GM12878 (cell line): Measurements from ENCODE around the gene ACTA2. TPM values are rescaled to one million over a fixed set of nuclear protein-coding genes. Genes with fewer than 3 reads are reported as not detected.

Experiments
- ATAC-seq: fragments of 200-7000 bp; cut with Tn5 transposase; 3 replicates; pipeline ENCODE4 v1.9.1; 2020; ENCODE audit warnings: mild to moderate bottlenecking, moderate library complexity
- BruUV-seq: library from RNA; stranded (reverse); fragments of 400-500 nt; replicated peaks from 2 replicates; lab custom pipeline; 2021; lab: Mats Ljungman, UMichigan
- CTCF ChIA-PET: fragments of 300-600 bp; sonication (Branson Sonifier 250); formaldehyde crosslinking; extraction: SDS; loops from one replicate; lab custom pipeline; 2021; ENCODE audit warnings: inconsistent platforms; lab: Yijun Ruan, JAX
- POLR2A ChIA-PET: fragments of 350-600 bp; formaldehyde crosslinking; extraction: SDS; loops from one replicate; lab custom pipeline; 2021; ENCODE audit warnings: inconsistent platforms; lab: Charles Lee
- RAD21 ChIA-PET: fragments of 300-600 bp; sonication (Branson Sonifier 250); formaldehyde crosslinking; loops from one replicate; lab custom pipeline; 2023; ENCODE audit warnings: antibody characterized with exemption; ENCODE audit not compliant: unreplicated experiment; lab: Charles Lee
- SMC1A ChIA-PET: fragments of 300-600 bp; sonication (Branson Sonifier 250); formaldehyde crosslinking; loops from one replicate; lab custom pipeline; 2023; ENCODE audit not compliant: unreplicated experiment, uncharacterized antibody; lab: Charles Lee
- DNase-seq: peaks from one replicate; pipeline ENCODE4 v3.0.0-alpha.2; 2011; ENCODE audit warnings: low read depth, low spot score
- FAIRE-seq: peaks from 3 replicates; lab custom pipeline; 2011; peaks lifted over from hg19 to GRCh38; lab: Jason Lieb, UNC
- H2AFZ ChIP-seq: 2 replicates; pipeline ENCODE4 v1.6.0; 2011; ENCODE audit warnings: low read depth, low read length, control low read depth; ENCODE audit not compliant: control insufficient read depth
- H3K27ac ChIP-seq: 2 replicates; pipeline ENCODE4 v1.5.1; 2011; ENCODE audit warnings: control low read depth; ENCODE audit not compliant: control insufficient read depth, insufficient read depth
- H3K27me3 ChIP-seq, 2 experiments: replicated peaks in 1 of 2; 2 replicates each; pipeline versions ENCODE4 v1.6.0 to v1.6.1; 2011; ENCODE audit warnings: low read length in 1 of 2; ENCODE audit not compliant: control insufficient read depth in 2 of 2, insufficient read depth in 2 of 2
- H3K36me3 ChIP-seq, 2 experiments: 2 replicates each; pipeline ENCODE4 v1.5.1; 2011; ENCODE audit warnings: low read length in 1 of 2; ENCODE audit not compliant: control insufficient read depth in 2 of 2, insufficient read depth in 2 of 2
- H3K4me1 ChIP-seq: 2 replicates; pipeline ENCODE4 v1.6.1; 2011; ENCODE audit warnings: mild to moderate bottlenecking, low read length, moderate library complexity, mixed read lengths; ENCODE audit not compliant: control insufficient read depth, insufficient read depth
- H3K4me2 ChIP-seq: 2 replicates; pipeline ENCODE4 v1.6.0; 2011; ENCODE audit warnings: control low read depth; ENCODE audit not compliant: control insufficient read depth, insufficient read depth
- H3K4me3 ChIP-seq: fragments of 200-600 bp; sonication (generic); 2 replicates; pipeline ENCODE4 v1.5.1; 2016
- H3K79me2 ChIP-seq: 2 replicates; pipeline ENCODE4 v1.6.0; 2011; ENCODE audit warnings: low read length; ENCODE audit not compliant: control insufficient read depth, insufficient read depth
- H3K9ac ChIP-seq: 2 replicates; pipeline ENCODE4 v1.8.0; 2011; ENCODE audit warnings: low read length, control low read depth, mixed read lengths; ENCODE audit not compliant: control insufficient read depth, insufficient read depth
- H3K9me3 ChIP-seq: replicated peaks from 3 replicates; pipeline ENCODE4 v1.5.1; 2011; ENCODE audit warnings: mild to moderate bottlenecking, low read length; ENCODE audit not compliant: control insufficient read depth, insufficient read depth
- H4K20me1 ChIP-seq: 2 replicates; pipeline ENCODE4 v1.6.0; 2011; ENCODE audit not compliant: control insufficient read depth, insufficient read depth
- DPF2 ChIP-seq: fragments of 450-650 bp; IDR thresholded peaks from 2 replicates; pipeline ENCODE4 v1.6.1; 2017; ENCODE audit warnings: mild to moderate bottlenecking
- EGR1 ChIP-seq, 2 experiments: IDR thresholded peaks; 1 replicate in 1 of 2; 2 replicates in 1 of 2; pipeline ENCODE4 v1.6.1; 2011 to 2012; ENCODE audit warnings: low read depth in 2 of 2, low read length in 2 of 2, borderline replicate concordance in 1 of 2, mild to moderate bottlenecking in 1 of 2, moderate library complexity in 1 of 2
- HDGF ChIP-seq: fragments of 450-650 bp; IDR thresholded peaks from 2 replicates; pipeline ENCODE4 v1.6.1; 2016; ENCODE audit warnings: antibody characterized with exemption
- KDM1A ChIP-seq: fragments of 200-600 bp; sonication (generic); IDR thresholded peaks from 2 replicates; pipeline ENCODE4 v1.6.1; 2016; ENCODE audit warnings: borderline replicate concordance
- WGBS: methylation state at CpG from one replicate; pipeline ENCODE4 v1.1.6; 2016; ENCODE audit warnings: low lambda C conversion rate; ENCODE audit not compliant: insufficient replicate concordance, insufficient coverage; ENCODE audit errors: missing lambda C conversion rate; 5-methylcytosine and 5-hydroxymethylcytosine counted together
- in situ Hi-C: fragments of 300-500 bp; cut with MboI; formaldehyde crosslinking; loops from 9 replicates; pipeline ENCODE4 v1.14.3; 2018; ENCODE audit warnings: mixed read lengths
- intact Hi-C: fragments of 100-400 bp; cut with micrococcal nuclease; formaldehyde crosslinking; loops from one replicate; pipeline ENCODE4 v1.14.2; 2022; ENCODE audit not compliant: unreplicated experiment
- polyA plus RNA-seq, 11 experiments: library from polyadenylated mRNA; depleted of rRNA in 4 of 11; unstranded in 6 of 11; stranded (reverse) in 5 of 11; fragments of >200 nt; fragmentation: Nextera tagmentation in 4 of 11; fragmentation: Illumina TruSeq in 1 of 11; extraction: Ambion mirVana in 4 of 11; extraction: Trizol in 1 of 11; gene quantifications; 1 replicate in 1 of 11; 2 replicates in 10 of 11; pipeline versions ENCODE4 v1.2.1 to v1.2.3, GENCODE V29; 2011 to 2016; ENCODE audit warnings: inconsistent platforms in 2 of 11, missing spikeins in 2 of 11, low read depth in 1 of 11
- total RNA-seq, 4 experiments: library from RNA; depleted of rRNA in 3 of 4; stranded (reverse); fragments of >200 nt in 3 of 4; fragmentation: Illumina TruSeq in 1 of 4; extraction: Trizol in 1 of 4; gene quantifications; 2 replicates each; pipeline versions ENCODE4 v1.2.1 to v1.2.3, GENCODE V29; 2013 to 2021
- TF ChIP-seq, protein P1 (sequence below): fragments of 450-650 bp; IDR thresholded peaks from 2 replicates; pipeline ENCODE4 v1.6.1; 2017; ENCODE audit warnings: mild to moderate bottlenecking, moderate library complexity

Gene ACTA2
- total and polyA plus RNA-seq, 10 of the 15 experiments (the other 5 are each of a cell fraction or from before 2014, with no cell fraction given), result 7.4 to 78.2 (median 32.4) TPM

GRCh38 chr10:88963318-88963717 lies 10.7 kb upstream of the ACTA2 start:
- FAIRE-seq (no peak), DNase-seq (no peak), ATAC-seq (no peak)
- Histone ChIP-seq H3K79me2 (no peaks in the 10 kb centered on the region), H4K20me1 (no peaks in the 10 kb centered on the region), H3K27ac (no peak overlapping the region), H3K27me3 (no peaks in the 10 kb centered on the region), H3K9me3 (no peaks in the 10 kb centered on the region), H3K9ac (no peak overlapping the region), H3K4me3 (no peak overlapping the region), H3K4me2 (no peak overlapping the region), H2AFZ (no peak overlapping the region), H3K36me3 (no peaks in the 10 kb centered on the region), H3K4me1 (no peaks in the 10 kb centered on the region)
- no peak for TF ChIP-seq DPF2
- TF ChIP-seq KDM1A, result no peak
- TF ChIP-seq, protein P1, sequence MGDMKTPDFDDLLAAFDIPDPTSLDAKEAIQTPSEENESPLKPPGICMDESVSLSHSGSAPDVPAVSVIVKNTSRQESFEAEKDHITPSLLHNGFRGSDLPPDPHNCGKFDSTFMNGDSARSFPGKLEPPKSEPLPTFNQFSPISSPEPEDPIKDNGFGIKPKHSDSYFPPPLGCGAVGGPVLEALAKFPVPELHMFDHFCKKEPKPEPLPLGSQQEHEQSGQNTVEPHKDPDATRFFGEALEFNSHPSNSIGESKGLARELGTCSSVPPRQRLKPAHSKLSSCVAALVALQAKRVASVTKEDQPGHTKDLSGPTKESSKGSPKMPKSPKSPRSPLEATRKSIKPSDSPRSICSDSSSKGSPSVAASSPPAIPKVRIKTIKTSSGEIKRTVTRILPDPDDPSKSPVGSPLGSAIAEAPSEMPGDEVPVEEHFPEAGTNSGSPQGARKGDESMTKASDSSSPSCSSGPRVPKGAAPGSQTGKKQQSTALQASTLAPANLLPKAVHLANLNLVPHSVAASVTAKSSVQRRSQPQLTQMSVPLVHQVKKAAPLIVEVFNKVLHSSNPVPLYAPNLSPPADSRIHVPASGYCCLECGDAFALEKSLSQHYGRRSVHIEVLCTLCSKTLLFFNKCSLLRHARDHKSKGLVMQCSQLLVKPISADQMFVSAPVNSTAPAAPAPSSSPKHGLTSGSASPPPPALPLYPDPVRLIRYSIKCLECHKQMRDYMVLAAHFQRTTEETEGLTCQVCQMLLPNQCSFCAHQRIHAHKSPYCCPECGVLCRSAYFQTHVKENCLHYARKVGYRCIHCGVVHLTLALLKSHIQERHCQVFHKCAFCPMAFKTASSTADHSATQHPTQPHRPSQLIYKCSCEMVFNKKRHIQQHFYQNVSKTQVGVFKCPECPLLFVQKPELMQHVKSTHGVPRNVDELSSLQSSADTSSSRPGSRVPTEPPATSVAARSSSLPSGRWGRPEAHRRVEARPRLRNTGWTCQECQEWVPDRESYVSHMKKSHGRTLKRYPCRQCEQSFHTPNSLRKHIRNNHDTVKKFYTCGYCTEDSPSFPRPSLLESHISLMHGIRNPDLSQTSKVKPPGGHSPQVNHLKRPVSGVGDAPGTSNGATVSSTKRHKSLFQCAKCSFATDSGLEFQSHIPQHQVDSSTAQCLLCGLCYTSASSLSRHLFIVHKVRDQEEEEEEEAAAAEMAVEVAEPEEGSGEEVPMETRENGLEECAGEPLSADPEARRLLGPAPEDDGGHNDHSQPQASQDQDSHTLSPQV, result no peak
- TF ChIP-seq HDGF, result no peak
- TF ChIP-seq EGR1 (IDR thresholded peaks at IDR 0.05; ENCODE audit: borderline replicate concordance in 1 of 2, low read depth in 2 of 2, low read length in 2 of 2), result no peak
- ChIA-PET RAD21 (interaction anchor here (1.4 kb wide), 1 partner anchor 24 kb away, joined by 5 read pairs; no protein-coding TSS in a partner anchor), CTCF (interaction anchor here (0.6 to 1.4 kb wide), 4 partner anchors 11 to 27 kb away, joined by 3 to 4 read pairs (median 4); partner anchors contain the start of genes ACTA2 and FAS), SMC1A (interaction anchor here (1.0 to 1.6 kb wide), 4 partner anchors 9 to 128 kb away, joined by 3 to 5 read pairs (median 3); no protein-coding TSS in a partner anchor), POLR2A (no interaction called here)
- intact Hi-C loops (no loop called here), in situ Hi-C loops (no loop called here)
- WGBS, result 97% methylated on average over 2 of the region's 2 CpGs
- BruUV-seq, result no TSS peak
